Endothelial cell of umbilical vein (primary cell): ENCODE results near the gene STOM. TPM values are rescaled to one million over a fixed set of nuclear protein-coding genes. Genes with fewer than 3 reads are reported as not detected.

ENCODE experiments used
- BruUV-seq: library from RNA; stranded (reverse); fragments of 400-500 nt; replicated peaks from 2 replicates; lab custom pipeline; 2021; lab: Mats Ljungman, UMichigan
- CTCF ChIA-PET: fragments of 300-600, 350-600 bp; sonication (Branson Sonifier 250); formaldehyde crosslinking; loops from one replicate; lab custom pipeline; 2021; ENCODE audit warnings: antibody characterized with exemption, inconsistent platforms; lab: Charles Lee
- POLR2A ChIA-PET: fragments of 300-600, 350-600 bp; sonication (Branson Sonifier 250); formaldehyde crosslinking; loops from one replicate; lab custom pipeline; 2021; ENCODE audit warnings: antibody characterized with exemption, inconsistent platforms; lab: Charles Lee
- DNase-seq: peaks from one replicate; pipeline ENCODE4 v3.0.0-alpha.2; 2011; ENCODE audit warnings: low read depth, low spot score
- FAIRE-seq: peaks from 2 replicates; lab custom pipeline; 2011; peaks lifted over from hg19 to GRCh38; lab: Jason Lieb, UNC
- H2AFZ ChIP-seq: 2 replicates; pipeline ENCODE4 v1.6.0; 2012; ENCODE audit warnings: low read depth, low read length, control low read depth, inconsistent platforms
- H3K27ac ChIP-seq: 2 replicates; pipeline ENCODE4 v1.5.1; 2011; ENCODE audit warnings: low read depth, mild to moderate bottlenecking, control low read depth, low read length, moderate library complexity; ENCODE audit not compliant: insufficient read depth
- H3K27me3 ChIP-seq, 2 experiments: 2 replicates each; pipeline versions ENCODE4 v1.6.0 to v1.6.1; 2011; ENCODE audit warnings: low read length in 2 of 2, mixed read lengths in 1 of 2; ENCODE audit not compliant: control insufficient read depth in 2 of 2, insufficient read depth in 2 of 2
- H3K36me3 ChIP-seq, 2 experiments: 2 replicates in 1 of 2; 3 replicates in 1 of 2; pipeline ENCODE4 v1.5.1; 2011; ENCODE audit warnings: low read length in 2 of 2, mild to moderate bottlenecking in 1 of 2, moderate library complexity in 1 of 2; ENCODE audit not compliant: control insufficient read depth in 2 of 2, insufficient read depth in 2 of 2; ENCODE audit errors: extremely low read depth in 1 of 2
- H3K4me1 ChIP-seq: 3 replicates; pipeline ENCODE4 v1.5.1; 2011; ENCODE audit warnings: mild to moderate bottlenecking, low read length; ENCODE audit not compliant: control insufficient read depth, insufficient read depth; ENCODE audit errors: extremely low read depth
- H3K4me2 ChIP-seq: 2 replicates; pipeline ENCODE4 v1.6.1; 2011; ENCODE audit warnings: low read length, control low read depth, mixed read lengths; ENCODE audit not compliant: insufficient read depth
- H3K4me3 ChIP-seq, 3 experiments: fragments of 200-600 bp in 1 of 3; sonication (generic), shearing (Covaris generic) in 1 of 3; replicated peaks in 1 of 3; 2 replicates each; pipeline ENCODE4 v1.5.1; 2011 to 2016; ENCODE audit warnings: control low read depth in 3 of 3, low read length in 3 of 3, mild to moderate bottlenecking in 2 of 3, inconsistent platforms in 1 of 3, low read depth in 1 of 3, moderate library complexity in 1 of 3; ENCODE audit not compliant: insufficient read depth in 1 of 3
- H3K79me2 ChIP-seq: 2 replicates; pipeline ENCODE4 v1.6.0; 2012; ENCODE audit warnings: low read length, inconsistent platforms; ENCODE audit not compliant: control insufficient read depth, insufficient read depth
- H3K9ac ChIP-seq: replicated peaks from 2 replicates; pipeline ENCODE3; 2011; ENCODE audit warnings: low read length, control low read depth; ENCODE audit not compliant: insufficient read depth; ENCODE audit errors: extremely low read depth
- H3K9me1 ChIP-seq: replicated peaks from 3 replicates; pipeline ENCODE4 v1.6.0; 2011; ENCODE audit warnings: mild to moderate bottlenecking, low read length; ENCODE audit not compliant: control insufficient read depth, insufficient read depth; ENCODE audit errors: extremely low read depth
- H3K9me3 ChIP-seq: replicated peaks from 2 replicates; pipeline ENCODE4 v1.5.1; 2012; ENCODE audit warnings: low read length, inconsistent platforms; ENCODE audit not compliant: control insufficient read depth, insufficient read depth
- H4K20me1 ChIP-seq: replicated peaks from 2 replicates; pipeline ENCODE3; 2011; ENCODE audit warnings: mild to moderate bottlenecking, low read length; ENCODE audit not compliant: control insufficient read depth, insufficient read depth; ENCODE audit errors: extremely low read depth
- CTCF ChIP-seq, 2 donors: IDR thresholded peaks; 1 replicate in 1 of 2; 2 replicates in 1 of 2; pipeline ENCODE4 v1.5.1; 2011; ENCODE audit warnings: low read length in 2 of 2, mild to moderate bottlenecking in 2 of 2, moderate library complexity in 2 of 2, control low read depth in 1 of 2, inconsistent platforms in 1 of 2, low read depth in 1 of 2; ENCODE audit not compliant: insufficient read depth in 1 of 2; ENCODE audit errors: extremely low read depth in 1 of 2
- EZH2 ChIP-seq: IDR thresholded peaks from 2 replicates; pipeline ENCODE4 v1.6.1; 2012; ENCODE audit warnings: borderline replicate concordance, low read depth, mild to moderate bottlenecking, moderate library complexity, low read length, inconsistent platforms; ENCODE audit not compliant: severe bottlenecking
- FOS ChIP-seq: IDR thresholded peaks from 2 replicates; pipeline ENCODE4 v1.6.1; 2011; ENCODE audit warnings: mild to moderate bottlenecking, low read length, moderate library complexity, borderline replicate concordance; ENCODE audit not compliant: insufficient read depth
- GATA2 ChIP-seq: IDR thresholded peaks from 2 replicates; pipeline ENCODE4 v1.7.0; 2011; ENCODE audit warnings: low read depth, mild to moderate bottlenecking, moderate library complexity, mixed read lengths, low read length; ENCODE audit not compliant: insufficient read length, insufficient read depth
- JUN ChIP-seq: IDR thresholded peaks from 2 replicates; pipeline ENCODE4 v1.6.1; 2011; ENCODE audit warnings: borderline replicate concordance, low read depth; ENCODE audit not compliant: insufficient read length, insufficient read depth
- MYC ChIP-seq: IDR thresholded peaks from one replicate; pipeline ENCODE4 v1.6.1; 2011; ENCODE audit warnings: mild to moderate bottlenecking, low read depth, low read length
- POLR2A ChIP-seq: IDR thresholded peaks from 2 replicates; pipeline ENCODE4 v1.6.1; 2012; ENCODE audit warnings: low read depth, mild to moderate bottlenecking, control low read depth, low read length
- POLR2AphosphoS5 ChIP-seq: IDR thresholded peaks from 2 replicates; pipeline ENCODE4 v1.6.1; 2012; ENCODE audit warnings: low read depth, mild to moderate bottlenecking, control low read depth, low read length, moderate library complexity; ENCODE audit not compliant: insufficient read depth
- dilution Hi-C: fragments of 300-500 bp; cut with MboI; formaldehyde crosslinking; loops from one replicate; pipeline ENCODE4 v1.15.0; 2019; ENCODE audit warnings: low sequenced_read_pairs; ENCODE audit not compliant: extremely low pct_ligation_motif_present
- intact Hi-C: fragments of 100-400 bp; cut with micrococcal nuclease; formaldehyde crosslinking; loops from one replicate; pipeline ENCODE4 v1.10.0; 2022
- polyA plus RNA-seq, 4 experiments: library from polyadenylated mRNA; depleted of rRNA in 3 of 4; stranded (reverse) in 3 of 4; unstranded in 1 of 4; fragments of >200 nt; gene quantifications; 2 replicates each; pipeline versions ENCODE4 v1.2.1 to v1.2.3, GENCODE V29; 2011 to 2012; ENCODE audit warnings: missing spikeins in 1 of 4
- total RNA-seq: library from RNA; stranded (reverse); gene quantifications from 2 replicates; pipeline ENCODE4 v1.2.3, GENCODE V29; 2021
- TF ChIP-seq, protein P1 (sequence below): IDR thresholded peaks from 2 replicates; pipeline ENCODE4 v1.6.1; 2011; ENCODE audit not compliant: insufficient read depth, insufficient read length

STOM gene
- total and polyA plus RNA-seq, 2 donors (not counting 3 experiments of a cell fraction or from before 2014, with no cell fraction given), result 153 to 170 TPM

DNA sequence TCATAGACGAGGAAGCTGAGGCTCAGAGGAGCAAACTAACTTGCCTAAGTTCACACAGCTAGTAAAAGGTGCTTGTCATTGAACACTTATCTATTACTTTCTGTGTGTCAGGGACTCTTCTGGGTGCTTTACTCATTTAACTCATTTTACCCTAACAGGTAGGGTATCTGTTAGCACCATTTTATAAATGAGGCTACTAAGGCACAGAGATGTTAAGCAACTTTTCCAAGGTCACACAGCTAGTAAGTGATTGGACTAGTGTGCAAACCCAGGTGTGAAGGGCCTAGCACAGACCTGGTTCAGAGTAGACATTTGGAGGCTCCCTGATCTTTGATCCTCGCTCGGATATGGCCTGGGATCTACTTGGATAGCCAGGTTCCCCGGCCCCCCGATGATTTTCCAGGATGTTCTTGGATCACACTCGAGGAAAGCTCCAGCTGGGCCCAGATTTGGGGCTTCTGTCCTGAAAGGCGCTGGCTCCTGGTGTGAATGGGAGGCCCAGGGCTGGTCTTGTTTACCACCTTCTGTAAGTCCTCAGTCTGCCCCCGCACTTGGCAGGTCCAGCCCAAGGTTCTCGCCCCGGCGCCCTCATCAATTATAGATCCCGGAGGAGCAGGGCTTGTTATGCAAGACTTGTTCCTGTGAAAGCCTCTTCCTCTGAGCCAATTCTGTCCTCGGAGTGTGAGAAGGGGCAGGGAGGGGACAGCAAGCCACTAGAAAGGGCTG is 64.6 kb downstream of the STOM start:
- ChIA-PET CTCF (interaction anchor here (0.5 to 1.9 kb wide), 4 partner anchors 14 to 204 kb away, joined by 3 to 11 read pairs (median 8); no protein-coding TSS in a partner anchor), POLR2A (no interaction called here)
- DNase-seq, result no peak
- H3K9me1 ChIP-seq, result no peaks in the 10 kb centered on the region
- FAIRE-seq, result no peak
- TF ChIP-seq EZH2 (no peak), JUN (no peak), POLR2AphosphoS5 (no peak), MYC (no peak), POLR2A (no peak), CTCF (IDR thresholded peaks at IDR 0.05; ENCODE audit: extremely low read depth in 1 of 2, insufficient read depth in 1 of 2, low read depth in 1 of 2, low read length in 2 of 2) (no peak), GATA2 (no peak), FOS (no peak)
- TF ChIP-seq, protein P1, sequence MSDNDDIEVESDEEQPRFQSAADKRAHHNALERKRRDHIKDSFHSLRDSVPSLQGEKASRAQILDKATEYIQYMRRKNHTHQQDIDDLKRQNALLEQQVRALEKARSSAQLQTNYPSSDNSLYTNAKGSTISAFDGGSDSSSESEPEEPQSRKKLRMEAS, result no peak
- no peak overlapping the region for H3K27ac ChIP-seq
- H2AFZ ChIP-seq, result no peak overlapping the region
- H4K20me1 ChIP-seq, result no peaks in the 10 kb centered on the region
- BruUV-seq, result no TSS peak
- intact Hi-C loops, result no loop called here
- H3K36me3 ChIP-seq, result peaks cover 2 to 22% of the 10 kb centered on the region in 2 experiments
- H3K9ac ChIP-seq, result no peak overlapping the region
- dilution Hi-C loops, result no loop called here
- H3K4me1 ChIP-seq, result no peaks in the 10 kb centered on the region
- H3K9me3 ChIP-seq, result no peaks in the 10 kb centered on the region
- no peaks in the 10 kb centered on the region for H3K27me3 ChIP-seq
- H3K4me2 ChIP-seq, result no peak overlapping the region
- no peak overlapping the region for H3K4me3 ChIP-seq
- H3K79me2 ChIP-seq, result no peaks in the 10 kb centered on the region
